Vagina (tissue), 2 donors: ENCODE measurements around the gene CLEC4D. TPM values are rescaled to one million over a fixed set of nuclear protein-coding genes. Genes with fewer than 3 reads are reported as not detected.
"Not testable (repeated sequence)": the region's sequence is repeated elsewhere in the genome, so short reads cannot be mapped to it uniquely, and the experiment has no call there.

ENCODE experiments used
- DNase-seq, 2 donors: peaks; one replicate each; pipeline ENCODE4 v3.0.0-alpha.2; 2017; ENCODE audit errors: extremely low spot score in 2 of 2
- H3K27ac ChIP-seq: fragments of 200-600 bp; sonication (generic); one replicate; pipeline ENCODE4 v1.5.1; 2019
- H3K27me3 ChIP-seq: fragments of 200-600 bp; sonication (generic); one replicate; pipeline ENCODE4 v1.5.1; 2019
- H3K36me3 ChIP-seq, 2 donors: fragments of 200-600 bp; sonication (generic); one replicate each; pipeline ENCODE4 v1.5.1; 2017 to 2019
- H3K4me1 ChIP-seq: fragments of 200-600 bp; sonication (generic); one replicate; pipeline ENCODE4 v1.5.1; 2019
- H3K4me3 ChIP-seq, 2 donors: fragments of 200-600 bp; sonication (generic); 1 replicate in 1 of 2; 2 replicates in 1 of 2; pipeline ENCODE4 v1.5.1; 2016 to 2019
- H3K9me3 ChIP-seq: fragments of 200-600 bp; sonication (generic); one replicate; pipeline ENCODE4 v1.5.1; 2019
- CTCF ChIP-seq, 3 experiments: fragments of 450-650 bp in 2 of 3; fragments of 200-600 bp in 1 of 3; sonication (generic) in 1 of 3; IDR thresholded peaks; one replicate each; pipeline ENCODE4 v1.5.1; 2017 to 2019; ENCODE audit warnings: antibody characterized with exemption in 3 of 3, mild to moderate bottlenecking in 2 of 3, moderate library complexity in 2 of 3
- POLR2A ChIP-seq, 2 donors: fragments of 450-650 bp; IDR thresholded peaks; one replicate each; pipeline ENCODE4 v1.6.1; 2017; ENCODE audit warnings: antibody characterized with exemption in 2 of 2, mild to moderate bottlenecking in 2 of 2, moderate library complexity in 2 of 2
- POLR2AphosphoS5 ChIP-seq, 2 donors: sonication (generic); formaldehyde crosslinking; IDR thresholded peaks; one replicate each; pipeline ENCODE4 v1.9.0; 2017; ENCODE audit warnings: antibody characterized with exemption in 2 of 2, mild to moderate bottlenecking in 2 of 2, low read depth in 1 of 2; ENCODE audit not compliant: insufficient read depth in 1 of 2
- intact Hi-C: fragments of 100-400 bp; cut with DNase I; formaldehyde crosslinking; loops from one replicate; pipeline ENCODE4 v1.15.1; 2023
- total RNA-seq: library from RNA; depleted of rRNA; stranded (reverse); fragments of >200 nt; gene quantifications from one replicate; pipeline ENCODE4 v1.2.3, GENCODE V29; 2016

The CLEC4D gene
- total RNA-seq, 1 donor from 2014 or later, result not detected

GRCh38 chr12:8561011-8561410 is 47.7 kb downstream of the CLEC4D start:
- intact Hi-C loops, result no loop called here
- H3K9me3 ChIP-seq, result no peaks in the 10 kb centered on the region
- H3K4me1 ChIP-seq, result no peaks in the 10 kb centered on the region
- TF ChIP-seq CTCF (IDR thresholded peaks at IDR 0.05), result no peak
- no peak for TF ChIP-seq POLR2AphosphoS5 (IDR thresholded peaks at IDR 0.05; ENCODE audit: insufficient read depth in 1 of 2, low read depth in 1 of 2)
- no peak for TF ChIP-seq POLR2A (IDR thresholded peaks at IDR 0.05)
- no peak for DNase-seq
- no peaks in the 10 kb centered on the region for H3K27me3 ChIP-seq
- H3K4me3 ChIP-seq, result no peak overlapping the region
- H3K36me3 ChIP-seq, result no peaks in the 10 kb centered on the region
- H3K27ac ChIP-seq, result no peak overlapping the region

GRCh38 chr12:8562310-8562709 is 49.0 kb downstream of the CLEC4D start:
- H3K9me3 ChIP-seq, result no peaks in the 10 kb centered on the region
- no peak overlapping the region for H3K27ac ChIP-seq
- DNase-seq, result no peak
- no peak for TF ChIP-seq CTCF (IDR thresholded peaks at IDR 0.05)
- no peak for TF ChIP-seq POLR2A (IDR thresholded peaks at IDR 0.05)
- H3K4me1 ChIP-seq, result no peaks in the 10 kb centered on the region
- H3K36me3 ChIP-seq, result no peaks in the 10 kb centered on the region
- intact Hi-C loops, result no loop called here
- H3K4me3 ChIP-seq, result no peak overlapping the region
- no peaks in the 10 kb centered on the region for H3K27me3 ChIP-seq

- Histone ChIP-seq H3K4me3 (no peak overlapping the region), H3K27me3 (no peaks in the 10 kb centered on the region), H3K4me1 (no peaks in the 10 kb centered on the region), H3K36me3 (no peaks in the 10 kb centered on the region), H3K9me3 (no peaks in the 10 kb centered on the region), H3K27ac (no peak overlapping the region)
- DNase-seq, result no peak
- TF ChIP-seq POLR2A (IDR thresholded peaks at IDR 0.05), result no peak
- no peak for TF ChIP-seq CTCF (IDR thresholded peaks at IDR 0.05)
- no peak for TF ChIP-seq POLR2AphosphoS5 (IDR thresholded peaks at IDR 0.05; ENCODE audit: insufficient read depth in 1 of 2, low read depth in 1 of 2)
- intact Hi-C loops, result no loop called here
Measured at GRCh38 chr12:8563356-8563755, 50.1 kb downstream of the CLEC4D start.

GRCh38 chr12:8564656-8565055 is 51.4 kb downstream of the CLEC4D start:
- H3K4me3 ChIP-seq, result no peak overlapping the region
- no peak for DNase-seq
- intact Hi-C loops, result no loop called here
- TF ChIP-seq CTCF (IDR thresholded peaks at IDR 0.05), result no peak
- TF ChIP-seq POLR2AphosphoS5 (IDR thresholded peaks at IDR 0.05; ENCODE audit: insufficient read depth in 1 of 2, low read depth in 1 of 2), result no peak
- TF ChIP-seq POLR2A (IDR thresholded peaks at IDR 0.05), result no peak
- H3K27ac ChIP-seq, result no peak overlapping the region
- no peaks in the 10 kb centered on the region for H3K9me3 ChIP-seq
- H3K27me3 ChIP-seq, result no peaks in the 10 kb centered on the region
- no peaks in the 10 kb centered on the region for H3K4me1 ChIP-seq
- H3K36me3 ChIP-seq, result no peaks in the 10 kb centered on the region

- H3K27ac ChIP-seq, intact Hi-C loops, H3K27me3 ChIP-seq, H3K4me1 ChIP-seq, H3K36me3 ChIP-seq, DNase-seq, H3K9me3 ChIP-seq, H3K4me3 ChIP-seq: not testable (repeated sequence)
Measured at GRCh38 chr12:8566052-8566451, 52.7 kb downstream of the CLEC4D start.

GRCh38 chr12:8566525-8566924 is 53.2 kb downstream of the CLEC4D start:
- H3K27me3 ChIP-seq, result no peaks in the 10 kb centered on the region
- no peaks in the 10 kb centered on the region for H3K36me3 ChIP-seq
- intact Hi-C loops, result no loop called here
- no peak for DNase-seq
- H3K9me3 ChIP-seq, result no peaks in the 10 kb centered on the region
- H3K4me1 ChIP-seq, result no peaks in the 10 kb centered on the region
- H3K4me3 ChIP-seq, result no peak overlapping the region
- TF ChIP-seq POLR2A (IDR thresholded peaks at IDR 0.05) (no peak), POLR2AphosphoS5 (IDR thresholded peaks at IDR 0.05; ENCODE audit: insufficient read depth in 1 of 2, low read depth in 1 of 2) (no peak), CTCF (IDR thresholded peaks at IDR 0.05) (no peak)
- H3K27ac ChIP-seq, result no peak overlapping the region
